ENCODE results near the gene MAP7. TPM values are rescaled to one million over a fixed set of nuclear protein-coding genes. Genes with fewer than 3 reads are reported as not detected.

Gene MAP7
- total and polyA plus RNA-seq, 9 of the 15 experiments (the other 6 are each of a cell fraction or from before 2014, with no cell fraction given): 0.76 to 7.7 (median 3.9) TPM

- no TSS peak for BruUV-seq (replicated peaks)
- Histone ChIP-seq H3K79me2 (ENCODE audit: control insufficient read depth, insufficient read depth, low read length) (no peaks in the 10 kb centered on the region), H4K20me1 (replicated peaks; ENCODE audit: control insufficient read depth, insufficient read depth, low read length) (no peaks in the 10 kb centered on the region), H3K27me3 (ENCODE audit: control insufficient read depth in 2 of 2, insufficient read depth in 2 of 2, low read length in 2 of 2) (no peaks in the 10 kb centered on the region), H3K4me1 (replicated peaks in 1 of 2; ENCODE audit: control insufficient read depth in 2 of 2, insufficient read depth in 2 of 2, low read length in 2 of 2) (peaks cover 0 to 3% of the 10 kb centered on the region in 2 experiments; a peak in 2 of 5 replicates), H3K27ac (ENCODE audit: extremely low read depth, low read depth, low read length) (no peak overlapping the region), H3K9me3 (replicated peaks; ENCODE audit: control insufficient read depth, insufficient read depth, low read depth, low read length) (no peaks in the 10 kb centered on the region), H3K4me3 (no peak overlapping the region), H3K4me2 (ENCODE audit: insufficient read depth, low read length) (no peak overlapping the region), H2AFZ (ENCODE audit: low read depth, low read length) (no peak overlapping the region), H3K9me1 (ENCODE audit: control insufficient read depth, insufficient read depth, low read length) (no peaks in the 10 kb centered on the region), H3K9ac (ENCODE audit: insufficient read depth in 1 of 2, low read depth in 2 of 2, low read length in 2 of 2) (no peak overlapping the region), H3K36me3 (ENCODE audit: control insufficient read depth, insufficient read depth, low read length) (no peaks in the 10 kb centered on the region)
- WGBS (ENCODE audit: insufficient coverage, low coverage, missing lambda C conversion rate): 33% methylated on average over 1 of the region's 1 CpG
- in situ Hi-C loops (cut with MboI): no loop called here
- ChIA-PET POLR2A (no interaction called here), CTCF (ENCODE audit: low intra/inter-chr PET ratio) (no interaction called here)
- ATAC-seq (no peak), DNase-seq (ENCODE audit: extremely low read depth in 1 of 4, low spot score in 3 of 4) (no peak), FAIRE-seq (no peak)
- intact Hi-C loops (cut with micrococcal nuclease): no loop called here
- TF ChIP-seq THRB (CRISPR knock-in tag; conservative IDR thresholded peaks at IDR 0.05) (no peak), CXXC5 (CRISPR knock-in tag; IDR thresholded peaks at IDR 0.05) (no peak), UBTF (IDR thresholded peaks at IDR 0.05; ENCODE audit: borderline replicate concordance in 1 of 2, low read depth in 2 of 2, low read length in 2 of 2) (no peak), HSF4 (CRISPR knock-in tag; IDR thresholded peaks at IDR 0.05; ENCODE audit: borderline replicate concordance) (no peak), EGR1 (conservative IDR thresholded peaks at IDR 0.05) (no peak), DNMT1 (IDR thresholded peaks at IDR 0.05) (no peak), SMAD3 (CRISPR knock-in tag; conservative IDR thresholded peaks at IDR 0.05) (no peak), U2AF1 (optimal IDR thresholded peaks at IDR 0.05; ENCODE audit: low read depth, low read length) (no peak)
Observed at GRCh38 chr6:136396908-136397307, 153.3 kb downstream of the MAP7 start.
